ENCODE data around the gene MFN1. TPM values are rescaled to one million over a fixed set of nuclear protein-coding genes. Genes with fewer than 3 reads are reported as not detected.

MFN1 gene
- total RNA-seq, 1 experiment from 2014 or later = 83.2 TPM

GRCh38 chr3:179430277-179430870 is 82.9 kb downstream of the MFN1 start:
- DNase-seq (ENCODE audit: low spot score) = no peak

- DNase-seq (ENCODE audit: low spot score) = no peak
These were observed 84.5 kb downstream of the MFN1 start for GRCh38 chr3:179432021-179432420.

GRCh38 chr3:179432451-179432850 is 84.9 kb downstream of the MFN1 start:
- no peak for DNase-seq (ENCODE audit: low spot score)

DNA sequence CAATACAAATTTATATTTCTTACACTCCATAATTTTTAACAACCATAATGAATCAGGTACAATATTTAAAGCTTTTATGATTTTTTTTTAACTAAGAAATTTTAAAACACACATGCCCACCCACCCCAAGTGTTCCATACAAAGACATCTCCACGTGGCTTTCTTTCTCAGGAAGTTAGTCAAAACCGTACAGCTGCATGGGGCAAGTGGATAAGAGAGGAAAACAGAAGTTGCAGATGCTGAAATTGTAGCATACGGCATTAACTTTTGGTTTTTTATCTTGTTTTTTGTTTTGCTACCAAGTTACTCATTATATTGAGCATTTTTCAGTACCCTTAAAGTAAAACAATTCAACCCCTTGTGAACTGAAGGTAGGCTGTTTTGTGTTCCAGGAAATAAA is 89.0 kb downstream of the MFN1 start:
- no peak for DNase-seq (ENCODE audit: low spot score)

DNA sequence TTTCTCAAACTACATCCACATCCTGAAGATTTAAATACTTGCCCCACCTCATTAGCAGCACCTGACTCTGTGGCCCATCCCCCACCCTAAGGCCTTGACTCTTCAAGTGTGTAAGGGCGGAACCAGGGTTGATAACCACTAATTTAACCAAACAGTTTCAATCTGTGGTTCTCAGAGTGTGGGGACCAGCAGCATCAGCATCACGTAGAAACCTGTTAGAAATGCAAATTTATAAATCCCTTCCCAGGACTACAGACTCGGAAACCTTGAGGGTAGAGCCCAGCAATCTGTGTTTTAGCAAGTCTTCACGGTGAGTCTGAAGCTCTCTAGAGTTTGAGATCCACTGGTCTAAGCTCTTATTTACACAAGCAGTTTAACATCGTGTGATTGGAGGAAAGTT is 91.3 kb downstream of the MFN1 start:
- no peak for DNase-seq (ENCODE audit: low spot score)

Other genes with a start within 250 kb of the MFN1 start
- gene PIK3CA, start 199.4 kb upstream of the MFN1 start, total RNA-seq (2014; rRNA removed; shearing (Covaris generic)) = 18.9 and 23.1 TPM in 2 replicates
- gene KCNMB3, start 96.6 kb upstream of the MFN1 start, total RNA-seq (2014; rRNA removed; shearing (Covaris generic)) = 2.4 and 3.5 TPM in 2 replicates
- 122 and 145 TPM in 2 replicates for gene ZNF639, start 24.7 kb upstream of the MFN1 start, total RNA-seq (2014; rRNA removed; shearing (Covaris generic))
- 73.3 and 92.5 TPM in 2 replicates for gene GNB4, start 103.8 kb downstream of the MFN1 start, total RNA-seq (2014; rRNA removed; shearing (Covaris generic))
- gene ACTL6A, start 215.2 kb downstream of the MFN1 start, total RNA-seq (2014; rRNA removed; shearing (Covaris generic)) = 293 and 321 TPM in 2 replicates